Kidney tubule cell (primary cell): ENCODE results near the gene OR1E2.
"Not testable (repeated sequence)": the region's sequence is repeated elsewhere in the genome, so short reads cannot be mapped to it uniquely, and the experiment has no call there.

Experiments used
- DNase-seq: peaks from one replicate; pipeline ENCODE4 v3.0.0-alpha.2; 2018; ENCODE audit warnings: low spot score

The OR1E2 gene

DNA sequence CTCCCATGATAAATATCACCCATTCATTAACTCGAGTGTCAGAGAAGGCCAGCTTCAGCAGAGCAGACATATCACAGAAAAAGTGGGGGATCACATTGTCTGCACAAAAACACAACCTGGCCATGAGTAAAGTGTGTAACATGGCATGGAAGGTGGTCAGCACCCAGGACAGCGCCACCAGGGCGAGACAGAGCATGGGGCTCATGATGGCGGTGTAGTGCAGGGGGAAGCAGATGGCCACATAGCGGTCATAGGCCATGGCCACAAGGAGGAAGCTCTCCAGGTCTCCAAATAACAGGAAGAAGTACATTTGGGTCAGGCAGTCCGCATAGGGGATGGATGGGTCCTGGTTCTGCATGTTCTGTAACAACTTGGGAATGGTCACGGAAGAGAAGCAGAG, 35.8 kb downstream of the OR1E2 start:
- not testable (repeated sequence) for DNase-seq

GRCh38 chr17:3389791-3390190, 43.9 kb downstream of the OR1E2 start:
- no peak for DNase-seq

GRCh38 chr17:3385869-3386816, 47.5 kb downstream of the OR1E2 start, which contains the start of gene OR3A2:
TSS of gene OR3A2 (minus strand) at chr17:3386308.
- no peak for DNase-seq
